Measurements from ENCODE around the gene PBLD.
"Not testable (repeated sequence)": the region's sequence is repeated elsewhere in the genome, so short reads cannot be mapped to it uniquely, and the experiment has no call there.

PBLD gene

DNA sequence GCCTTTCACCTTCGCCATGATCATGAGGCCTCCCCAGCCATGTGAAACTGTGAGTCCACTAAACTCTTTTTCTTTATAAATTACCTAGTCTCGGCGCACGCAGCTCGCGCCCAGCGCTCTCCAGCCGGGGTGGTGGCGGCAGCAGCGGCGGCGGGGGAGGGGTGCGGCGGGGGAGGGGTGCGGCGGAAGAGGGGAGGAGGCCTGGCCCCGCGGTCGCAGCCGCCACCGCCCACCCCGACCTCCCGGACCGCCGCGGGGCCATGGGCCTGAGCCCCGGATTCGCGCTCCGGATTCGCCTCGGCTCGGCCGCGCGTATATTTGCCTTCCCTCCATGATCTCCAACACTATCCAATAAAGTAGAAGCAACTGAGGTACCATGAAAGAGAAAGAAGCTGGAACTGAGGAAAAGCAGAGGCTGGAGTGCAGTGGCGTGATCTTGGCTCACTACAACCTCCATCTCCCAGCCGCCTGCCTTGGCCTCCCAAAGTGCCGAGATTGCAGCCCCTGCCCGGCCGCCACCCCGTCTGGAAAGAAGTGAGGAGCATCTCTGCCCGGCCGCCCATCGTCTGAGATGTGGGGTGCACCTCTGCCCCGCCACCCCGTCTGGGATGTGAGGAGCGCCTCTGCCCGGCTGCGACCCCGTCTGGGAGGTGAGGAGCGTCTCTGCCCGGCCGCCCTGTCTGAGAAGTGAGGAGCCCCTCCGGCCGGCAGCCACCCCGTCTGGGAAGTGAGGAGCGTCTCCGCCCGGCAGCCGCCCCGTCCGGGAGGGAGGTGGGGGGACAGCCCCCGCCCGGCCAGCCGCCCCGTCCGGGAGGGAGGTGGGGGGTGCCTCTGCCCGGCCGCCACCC, 53.6 kb downstream of the PBLD start:
- DNase-seq (ENCODE audit: low read depth), result not testable (repeated sequence)

DNA sequence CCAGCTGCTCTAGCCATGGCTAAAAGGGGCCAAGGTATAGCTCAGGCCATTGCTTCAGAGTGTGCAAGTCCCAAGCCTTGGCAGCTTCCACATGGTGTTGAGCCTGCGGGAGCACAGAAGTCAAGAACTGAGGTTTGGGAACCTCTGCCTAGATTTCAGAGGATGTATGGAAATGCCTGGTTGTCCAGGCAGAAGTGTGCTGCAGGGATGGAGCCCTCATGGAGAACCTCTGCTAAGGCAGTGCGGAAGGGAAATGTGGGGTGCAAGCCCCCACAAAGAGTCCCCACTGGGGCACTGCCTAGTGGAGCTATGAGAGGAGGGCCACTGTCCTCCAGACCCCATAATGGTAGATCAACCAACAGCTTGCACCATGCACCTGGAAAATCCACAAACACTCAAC, 54.9 kb downstream of the PBLD start:
- not testable (repeated sequence) for DNase-seq (ENCODE audit: low read depth)

DNA sequence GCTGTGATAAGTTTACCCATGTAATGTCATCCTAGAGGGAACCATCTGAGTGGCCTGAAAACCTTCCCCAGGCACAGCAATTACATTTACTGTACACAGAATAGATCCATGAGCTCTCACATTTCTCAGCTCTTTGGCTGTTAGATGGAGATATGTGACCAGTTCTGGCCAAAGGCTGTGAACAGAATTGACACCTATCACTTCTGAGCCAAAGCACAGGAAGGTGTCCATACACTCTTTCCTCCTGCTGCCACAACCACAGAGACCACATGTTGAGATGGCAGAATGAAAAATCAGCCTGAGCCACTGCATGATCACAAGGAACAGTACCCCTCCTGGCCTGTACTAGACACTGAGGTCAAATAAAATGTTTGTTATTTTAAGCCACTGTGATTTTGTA, 56.5 kb downstream of the PBLD start:
- DNase-seq (ENCODE audit: low read depth), result no peak

DNA sequence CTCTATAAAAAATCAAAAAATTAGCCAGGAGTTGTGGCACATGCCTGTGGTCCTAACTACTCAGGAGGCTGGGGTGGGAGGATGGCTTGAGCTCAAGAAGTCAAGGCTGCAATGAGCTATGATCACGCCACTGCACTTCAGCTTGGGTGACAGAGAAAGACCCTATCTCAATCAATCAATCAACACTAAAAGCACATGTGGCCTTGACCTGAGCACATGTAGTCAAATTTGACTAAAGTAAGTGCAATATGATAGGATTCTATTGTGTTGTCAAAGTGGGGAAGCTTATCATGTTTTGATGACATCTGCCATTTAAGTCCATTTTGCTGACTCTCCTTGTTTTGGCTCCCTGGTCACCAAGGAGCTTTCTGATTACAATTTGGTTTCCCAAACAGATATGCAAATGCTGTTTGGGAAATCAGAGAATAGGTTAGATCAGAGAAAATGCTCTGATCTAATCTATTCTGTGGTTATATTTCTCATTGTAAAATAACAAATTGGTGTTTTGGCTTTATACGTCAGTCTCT, 57.1 kb downstream of the PBLD start:
- no peak for DNase-seq (ENCODE audit: low read depth)

DNA sequence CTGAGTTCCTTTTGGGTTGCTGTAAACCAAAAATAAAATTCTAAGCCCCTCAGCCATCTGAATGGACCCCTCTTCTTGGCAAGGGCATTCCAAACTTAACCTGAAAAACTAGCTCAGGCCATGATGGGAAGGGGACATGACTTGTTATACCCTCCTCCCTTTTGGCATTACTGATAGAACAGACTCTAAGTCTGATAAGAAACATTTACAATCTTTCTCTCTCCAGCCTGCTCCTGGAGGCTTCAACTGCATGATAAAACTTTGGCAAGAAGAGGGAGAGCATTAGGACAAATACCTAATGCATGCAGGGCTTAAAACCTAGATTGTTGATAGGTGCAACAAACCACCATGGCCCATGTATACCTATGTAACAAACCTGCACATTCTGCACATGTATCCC, 59.9 kb downstream of the PBLD start:
- DNase-seq (ENCODE audit: low read depth), result no peak

DNA sequence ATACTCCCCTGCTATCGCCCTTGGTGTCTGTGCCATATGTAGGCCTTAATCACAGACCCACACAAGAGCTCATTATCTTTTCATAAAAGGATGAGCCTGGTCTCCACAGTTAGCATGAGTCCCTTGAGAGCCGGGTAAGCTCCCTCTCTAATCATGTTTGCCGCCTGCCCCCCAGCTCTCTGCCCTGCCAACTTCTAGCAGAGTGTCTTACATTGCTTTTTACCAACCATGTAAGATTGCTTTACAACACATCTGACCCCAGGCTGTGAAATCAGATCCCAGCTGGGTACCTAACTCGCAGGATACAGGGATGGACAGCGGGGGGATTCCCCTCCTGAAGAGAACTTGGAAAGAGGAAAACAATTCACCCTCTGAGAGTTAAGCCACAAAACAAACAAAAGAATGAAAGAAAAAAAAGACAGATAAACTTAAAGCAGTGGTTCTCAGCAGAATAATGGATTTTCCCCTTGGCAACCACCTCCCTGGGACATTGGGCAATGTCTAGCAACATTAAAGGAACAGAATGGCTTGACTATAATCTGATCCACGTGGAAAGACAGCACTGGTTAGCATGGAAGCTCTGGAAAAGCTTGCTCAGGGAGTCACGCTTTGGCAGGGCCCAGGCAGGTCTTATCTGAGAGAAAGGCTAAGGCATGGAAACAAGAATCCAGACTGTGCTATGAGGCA, 61.4 kb downstream of the PBLD start:
- no peak for DNase-seq (ENCODE audit: low read depth)

DNA sequence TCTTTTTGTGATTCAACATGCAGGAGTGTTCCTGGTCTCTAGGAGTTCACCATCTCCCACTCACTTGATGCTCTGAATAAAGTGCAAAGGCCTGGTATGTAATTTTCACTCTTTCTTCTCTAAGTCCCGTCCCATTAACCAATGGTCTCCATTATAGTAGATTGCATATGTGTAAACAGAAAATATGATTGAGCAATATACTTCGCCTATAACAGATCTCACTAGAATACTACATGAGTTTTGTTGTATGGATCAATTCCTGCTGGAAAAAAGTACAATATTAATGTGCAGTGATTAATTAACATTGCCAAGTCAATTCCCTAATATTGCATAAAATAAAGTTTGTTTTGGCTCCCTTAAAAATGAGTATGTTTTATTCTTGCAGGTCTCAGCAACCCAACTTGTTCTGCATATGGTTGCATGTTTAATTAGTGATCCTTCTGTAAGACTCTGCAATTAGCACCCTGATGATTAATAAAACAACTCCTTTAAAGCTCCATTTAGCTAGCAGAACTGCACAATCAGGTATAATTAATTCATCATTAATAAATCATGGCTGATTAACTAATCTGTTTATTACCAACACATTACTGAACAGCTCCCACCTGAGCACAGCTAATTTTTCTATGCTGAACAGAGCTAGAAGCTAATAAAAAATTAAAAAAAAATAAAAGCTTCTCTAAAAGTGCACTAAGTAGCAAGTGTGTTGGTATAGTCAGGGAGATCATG, 63.0 kb downstream of the PBLD start:
- no peak for DNase-seq (ENCODE audit: low read depth)

DNA sequence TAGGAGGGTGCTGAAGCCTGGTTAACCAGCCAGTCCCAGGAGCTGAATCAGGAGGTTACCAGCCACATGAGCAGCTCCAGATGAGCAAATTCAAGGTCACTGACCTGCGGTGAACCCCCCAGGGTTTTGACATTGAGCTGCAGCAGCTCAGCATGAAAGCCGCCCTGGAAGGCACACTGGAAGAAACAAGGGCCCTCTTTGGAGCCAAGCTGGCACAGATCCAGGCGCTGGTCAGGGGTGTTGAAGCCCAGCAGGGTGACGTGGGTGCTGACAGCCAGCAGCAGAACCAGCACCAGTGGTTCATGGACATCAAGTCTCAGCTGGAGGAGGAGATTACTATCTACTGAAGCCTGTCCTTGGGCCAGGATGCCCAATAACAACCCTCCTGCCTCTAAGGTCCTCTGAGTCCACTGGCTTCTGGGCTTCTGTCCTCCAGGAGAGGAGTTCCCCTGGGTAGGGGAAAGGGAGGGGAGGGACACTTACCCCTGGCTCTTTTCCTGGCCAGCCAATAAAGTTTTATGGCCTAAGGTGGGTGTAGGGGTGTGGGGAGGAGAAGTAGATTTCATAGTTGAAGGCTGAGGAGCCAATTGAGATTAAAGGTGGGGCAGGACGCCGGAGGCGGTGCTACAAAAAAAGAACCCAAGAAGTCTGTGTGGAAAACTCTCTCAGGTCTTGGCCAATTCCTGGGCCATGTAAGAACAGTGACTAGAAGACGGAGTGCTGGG, 71.4 kb downstream of the PBLD start:
- DNase-seq (ENCODE audit: low read depth), result no peak

DNA sequence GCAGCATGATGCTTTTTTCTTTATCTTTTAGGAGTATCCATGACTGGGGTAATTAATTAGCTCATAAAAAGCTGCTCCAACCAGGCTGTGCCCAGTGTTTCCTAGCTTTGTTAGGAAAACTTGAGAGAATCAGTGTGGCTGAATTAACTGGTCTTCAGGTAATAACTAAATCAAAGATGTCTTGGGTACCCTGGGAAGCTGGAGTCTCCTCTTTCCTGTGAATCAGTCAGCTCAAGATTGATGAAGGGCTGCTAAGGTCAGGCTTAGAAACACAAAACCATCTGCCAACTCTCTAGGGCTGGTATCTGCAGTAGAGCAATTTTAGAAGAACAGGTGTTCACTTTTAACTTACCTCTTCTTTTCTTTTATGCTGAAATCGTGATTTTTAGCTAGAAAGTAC, 79.4 kb downstream of the PBLD start:
- no peak for DNase-seq (ENCODE audit: low read depth)

DNA sequence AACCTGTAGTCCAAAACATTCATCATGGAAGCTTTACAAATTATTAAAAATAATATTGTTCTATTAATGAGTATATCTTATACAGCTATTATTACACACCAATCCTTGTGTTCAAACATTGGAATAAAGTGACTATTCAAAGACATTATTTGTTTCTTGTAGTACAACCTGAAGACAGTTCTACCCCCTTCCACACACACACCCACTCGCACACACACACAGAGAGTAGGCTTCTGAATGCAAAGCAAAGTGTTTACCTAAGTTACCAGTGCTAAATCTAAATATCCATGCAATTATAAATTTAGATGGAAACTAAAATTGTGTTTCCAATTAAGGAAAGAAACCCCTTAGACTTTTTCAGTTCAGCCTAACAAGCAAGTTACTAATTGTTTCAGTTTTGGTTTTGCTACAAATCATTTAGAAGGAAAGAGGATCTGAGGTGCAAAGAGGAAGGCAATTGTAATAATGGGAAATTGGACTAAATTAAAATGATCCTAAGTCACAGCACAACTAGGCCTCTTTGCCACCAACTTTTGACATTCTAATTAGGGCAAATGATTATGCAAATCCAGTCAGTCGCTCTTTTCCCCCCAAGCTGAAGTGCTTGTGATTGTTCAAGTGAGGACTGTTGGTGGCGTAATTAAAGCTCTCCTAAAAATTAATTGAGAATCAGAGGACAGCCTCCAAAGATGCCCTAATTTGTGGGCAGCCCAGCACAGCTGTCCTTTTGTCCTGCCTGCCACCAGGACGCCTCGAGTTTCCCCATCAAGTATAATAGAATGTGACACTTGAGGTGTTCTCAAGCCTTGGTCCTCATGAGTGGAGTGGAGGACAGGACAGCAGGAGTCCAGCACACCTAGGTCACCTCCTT, 80.9 kb downstream of the PBLD start:
- no peak for DNase-seq (ENCODE audit: low read depth)

DNA sequence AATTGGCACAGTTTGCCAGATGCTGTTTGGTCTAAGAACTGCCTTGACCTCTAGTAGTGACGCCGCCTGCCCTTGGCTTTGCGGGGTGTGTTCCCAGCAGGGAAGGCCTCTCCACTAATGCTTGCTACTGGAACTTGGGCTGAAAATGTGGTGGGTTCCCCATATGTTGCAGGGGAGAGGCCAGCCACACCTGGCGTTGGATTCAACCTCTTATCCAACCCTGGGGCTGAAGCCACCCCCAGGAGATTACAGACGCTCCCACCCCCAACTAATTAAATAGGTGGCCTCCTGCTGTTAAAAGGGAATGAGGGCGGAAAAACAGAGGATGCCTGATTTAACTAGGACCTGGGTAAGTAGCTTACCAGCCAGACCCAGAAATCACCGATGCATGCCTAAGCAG, 81.6 kb downstream of the PBLD start:
- no peak for DNase-seq (ENCODE audit: low read depth)

DNA sequence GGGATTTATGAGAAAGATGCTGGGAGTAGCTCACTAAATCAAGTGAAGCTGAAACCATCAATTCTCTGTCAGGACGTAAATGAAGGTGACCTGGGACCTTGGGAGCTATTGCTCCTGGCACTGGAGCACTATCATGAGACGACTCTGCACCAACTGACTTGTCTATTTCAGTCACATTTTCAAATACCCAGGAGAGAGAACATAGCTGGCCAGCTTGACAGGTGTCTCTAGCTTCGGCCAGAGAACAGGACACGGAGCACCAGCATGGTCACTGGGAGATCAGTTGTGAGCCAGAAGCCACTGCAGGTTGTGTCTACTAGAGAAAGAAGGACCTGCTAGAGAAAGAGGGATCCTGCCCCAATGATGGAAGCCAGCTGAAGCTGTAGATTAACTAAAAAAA, 83.4 kb downstream of the PBLD start:
- no peak for DNase-seq (ENCODE audit: low read depth)

DNA sequence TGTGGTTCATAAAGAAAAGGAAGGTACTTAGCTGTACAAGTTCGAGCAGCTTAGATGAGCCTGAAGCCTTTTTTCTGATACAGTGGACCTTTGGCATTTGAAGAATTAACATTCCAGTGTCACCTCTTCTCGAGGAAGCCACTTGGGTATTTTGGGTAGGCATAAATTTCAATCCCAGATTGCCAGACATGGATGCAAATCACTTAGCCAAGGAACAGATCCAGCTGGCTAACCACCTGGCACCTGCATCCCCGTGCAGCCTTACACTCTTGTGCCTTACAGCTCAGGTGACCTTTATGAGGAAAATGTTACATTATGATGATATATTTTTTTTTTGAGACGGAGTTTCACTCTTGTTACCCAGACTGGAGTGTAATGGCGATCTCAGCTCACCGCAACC, 84.8 kb downstream of the PBLD start:
- DNase-seq (ENCODE audit: low read depth), result no peak

DNA sequence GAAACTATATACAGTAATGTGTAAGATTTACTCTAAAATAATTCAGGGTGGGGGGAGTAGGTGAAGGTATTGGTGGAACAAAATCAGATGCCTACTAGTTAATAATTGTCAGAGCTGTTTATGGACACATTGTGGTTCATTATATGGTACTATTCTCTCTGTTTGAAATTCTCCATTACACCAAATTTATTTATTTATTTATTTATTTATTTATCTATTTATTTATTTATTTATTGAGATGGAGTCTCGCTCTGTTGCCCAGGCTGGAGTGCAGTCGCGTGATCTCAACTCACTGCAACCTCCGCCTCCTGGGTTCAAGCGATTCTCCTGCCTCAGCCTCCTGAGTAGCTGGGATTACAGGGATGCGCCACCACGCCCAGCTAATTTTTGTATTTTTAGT, 86.3 kb downstream of the PBLD start:
- DNase-seq (ENCODE audit: low read depth), result not testable (repeated sequence)

DNA sequence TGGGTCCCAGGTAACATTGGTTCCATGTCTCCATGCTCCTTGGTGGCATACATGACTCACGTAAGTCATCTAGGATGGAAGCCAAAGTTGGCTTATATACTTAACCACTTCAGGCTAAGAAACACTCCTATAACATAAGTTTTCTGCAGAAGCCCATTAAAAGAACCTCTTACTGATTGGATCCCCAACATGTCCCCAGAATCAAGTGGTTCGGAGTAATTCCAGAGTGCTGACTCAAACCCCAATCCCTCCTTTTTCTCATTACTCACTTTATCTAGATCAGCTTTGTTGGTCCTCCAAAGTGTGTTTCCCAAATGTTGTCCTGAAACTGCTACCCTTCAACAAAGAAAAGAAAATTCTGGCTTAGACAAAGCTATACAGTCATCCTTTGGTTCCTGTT, 90.7 kb downstream of the PBLD start:
- DNase-seq (ENCODE audit: low read depth), result no peak

DNA sequence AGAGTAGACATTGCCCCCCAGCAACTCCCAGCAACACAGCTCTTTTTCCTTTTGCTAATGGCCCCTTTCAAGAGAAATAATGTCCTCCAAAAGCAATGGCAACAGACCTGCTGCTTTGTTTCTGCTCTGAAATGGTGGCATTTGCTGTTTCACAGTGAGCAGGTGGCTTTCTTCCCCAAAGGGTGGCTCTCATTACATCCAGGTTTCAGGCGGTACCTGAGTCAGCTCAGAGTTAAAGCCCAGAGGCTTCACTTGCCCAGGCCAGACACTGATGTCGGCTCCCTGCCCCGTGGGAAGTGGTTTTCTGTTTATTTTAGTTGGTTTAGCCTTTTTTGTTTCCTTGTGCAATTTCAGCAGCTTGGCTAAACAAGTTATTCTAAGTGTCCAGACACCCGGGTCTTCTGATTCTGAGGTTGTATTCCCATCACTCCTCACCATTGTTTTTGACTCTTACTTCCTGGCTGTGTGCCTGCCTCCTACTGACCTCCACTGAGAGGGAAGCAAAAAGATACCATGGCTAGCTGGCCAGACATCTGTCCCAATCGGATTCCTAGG, 93.1 kb downstream of the PBLD start:
- no peak for DNase-seq (ENCODE audit: low read depth)

DNA sequence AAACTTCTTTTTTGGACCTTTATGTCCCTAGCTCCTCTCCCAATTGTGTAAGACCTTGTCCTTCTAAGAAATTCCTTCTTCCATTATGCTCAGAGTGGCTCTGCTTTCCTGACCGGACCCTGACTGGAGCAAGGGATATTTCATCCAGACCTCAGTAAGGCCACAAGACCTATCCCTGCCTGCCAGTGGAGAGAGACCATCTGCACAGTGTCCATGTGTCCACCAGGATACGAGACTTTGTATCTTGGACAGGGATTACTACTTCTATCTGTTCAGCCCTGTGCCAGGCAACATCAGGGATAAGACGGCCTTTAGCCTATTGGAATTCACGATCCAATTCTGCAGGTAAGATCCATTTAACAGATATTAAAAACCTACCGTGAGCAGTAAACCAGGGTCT, 93.7 kb downstream of the PBLD start:
- DNase-seq (ENCODE audit: low read depth), result no peak

DNA sequence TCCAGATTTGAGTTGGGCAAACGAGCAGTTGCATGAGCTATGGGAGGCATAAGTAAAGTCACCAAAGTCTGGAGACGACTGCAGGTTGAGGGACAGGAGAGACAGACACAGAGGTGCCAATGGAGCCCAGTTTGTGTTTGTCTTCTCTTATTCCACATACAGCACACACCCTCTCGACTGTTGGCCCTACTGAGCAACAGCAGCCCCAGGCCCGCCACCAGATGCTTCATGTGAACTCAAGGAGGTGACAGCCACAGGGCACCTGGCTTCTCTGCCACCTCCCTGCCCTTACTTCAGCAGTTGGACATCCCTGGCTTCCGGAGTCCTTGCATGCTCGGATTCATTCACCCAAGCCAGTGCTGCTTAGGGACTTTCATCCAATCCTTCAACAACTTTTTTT, 94.4 kb downstream of the PBLD start:
- DNase-seq (ENCODE audit: low read depth), result no peak

DNA sequence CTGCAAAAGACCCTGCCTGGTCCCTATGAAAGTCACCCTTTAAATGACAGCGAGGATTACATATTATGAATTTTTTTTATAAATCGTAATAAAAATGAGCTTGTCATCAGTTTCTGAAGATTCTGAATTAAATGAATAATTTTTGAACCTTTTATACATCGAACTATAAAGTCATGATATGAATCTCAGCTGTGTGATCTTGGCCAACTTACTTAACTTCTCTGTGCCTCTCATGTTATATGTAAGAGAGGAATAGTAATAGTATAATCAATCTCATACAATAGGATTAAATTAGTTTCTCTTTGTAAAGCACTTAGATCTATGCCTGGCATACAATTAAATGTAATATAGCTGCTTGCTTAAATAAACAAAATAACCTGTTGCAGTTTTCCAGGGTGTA, 95.6 kb downstream of the PBLD start:
- DNase-seq (ENCODE audit: low read depth), result no peak

DNA sequence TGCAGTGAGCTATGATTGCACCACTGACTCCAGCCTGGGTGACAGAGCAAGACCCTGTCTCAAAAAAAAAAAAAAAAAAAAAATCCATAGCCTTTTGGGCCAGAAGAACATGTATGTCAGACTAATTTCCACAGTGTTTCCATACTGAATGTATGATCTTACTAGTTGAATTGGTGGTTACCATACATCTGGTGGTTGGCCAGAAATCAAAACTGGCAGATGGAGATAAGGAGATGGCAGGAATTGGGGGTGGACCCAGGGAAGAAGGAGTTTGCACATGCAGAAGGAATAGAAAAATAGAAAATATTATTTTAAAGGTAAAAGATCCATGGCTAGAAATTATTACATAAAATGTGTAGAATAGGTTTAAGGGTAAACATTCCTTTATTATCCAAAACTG, 97.1 kb downstream of the PBLD start:
- DNase-seq (ENCODE audit: low read depth), result no peak

DNA sequence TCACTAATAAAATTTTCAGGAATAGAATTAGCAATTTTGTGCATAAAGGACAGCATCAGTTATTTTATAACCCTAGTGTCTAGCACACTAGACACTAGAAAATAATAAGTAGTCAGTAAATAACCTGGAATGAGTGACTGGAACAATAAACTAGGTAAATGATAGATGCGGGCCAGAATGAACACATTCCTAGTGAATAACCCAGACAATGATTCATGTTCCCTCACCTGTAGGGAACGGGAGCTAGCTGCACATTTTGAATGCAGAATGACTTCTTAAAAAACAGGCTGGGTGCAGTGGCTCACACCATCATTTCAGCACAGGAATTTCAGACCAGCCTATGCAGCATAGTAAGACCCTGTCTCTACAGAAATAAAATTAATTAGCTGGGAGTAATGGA, 97.6 kb downstream of the PBLD start:
- no peak for DNase-seq (ENCODE audit: low read depth)

All from activated T-cell treated with anti-CD3 and anti-CD28 coated beads for 48 hours (primary cell).